Gastroesophageal sphincter (tissue), 3 donors: Measurements from ENCODE around the gene DPEP1.

Experiments used
- POLR2A ChIP-seq, 2 donors: fragments of 450-650 bp; IDR thresholded peaks; one replicate each; pipeline ENCODE4 v1.6.1; 2017; ENCODE audit warnings: antibody characterized with exemption in 2 of 2, mild to moderate bottlenecking in 2 of 2, moderate library complexity in 1 of 2
- TF ChIP-seq, protein P1 (sequence below), 4 experiments: fragments of 200-600 bp in 2 of 4; fragments of 450-650 bp in 2 of 4; sonication (generic) in 1 of 4; IDR thresholded peaks; one replicate each; pipeline ENCODE4 v1.5.1; 2017 to 2019; ENCODE audit warnings: antibody characterized with exemption in 4 of 4, mild to moderate bottlenecking in 2 of 4, moderate library complexity in 2 of 4

DNA sequence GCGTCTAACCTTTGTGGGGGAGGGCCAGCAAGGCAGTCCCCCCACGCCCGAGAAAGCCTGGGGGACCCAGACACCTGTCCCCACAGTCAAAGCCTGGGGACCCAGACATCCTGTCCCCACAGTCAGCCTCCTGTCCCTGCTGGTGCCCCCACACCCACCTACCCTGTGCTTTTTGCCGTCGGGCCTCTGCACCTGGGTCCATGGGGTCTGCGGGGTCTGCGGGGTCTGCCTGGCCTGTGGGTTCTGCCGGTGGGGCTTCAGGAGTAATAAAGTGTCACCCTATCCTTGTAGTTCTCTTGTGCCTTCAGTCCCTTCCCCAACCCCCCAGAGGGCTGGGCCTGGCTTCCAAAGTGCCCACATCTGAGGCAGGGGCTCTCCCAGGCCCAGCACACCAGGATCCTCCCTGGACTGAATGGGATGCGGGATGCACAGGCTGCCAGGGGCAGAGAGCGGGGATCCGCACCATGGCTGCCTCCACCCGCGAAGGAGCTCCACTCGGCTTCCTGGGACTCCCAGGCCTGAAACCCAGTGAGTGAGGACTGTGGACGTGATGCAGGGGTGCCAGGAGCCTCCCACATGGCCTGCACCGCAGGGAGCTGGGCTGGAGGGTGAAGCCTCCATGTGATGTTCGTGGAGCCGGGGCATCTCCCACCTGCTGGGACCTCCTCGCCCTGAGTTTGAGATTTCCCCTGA, 16.3 kb upstream of the DPEP1 start:
- TF ChIP-seq, protein P1, sequence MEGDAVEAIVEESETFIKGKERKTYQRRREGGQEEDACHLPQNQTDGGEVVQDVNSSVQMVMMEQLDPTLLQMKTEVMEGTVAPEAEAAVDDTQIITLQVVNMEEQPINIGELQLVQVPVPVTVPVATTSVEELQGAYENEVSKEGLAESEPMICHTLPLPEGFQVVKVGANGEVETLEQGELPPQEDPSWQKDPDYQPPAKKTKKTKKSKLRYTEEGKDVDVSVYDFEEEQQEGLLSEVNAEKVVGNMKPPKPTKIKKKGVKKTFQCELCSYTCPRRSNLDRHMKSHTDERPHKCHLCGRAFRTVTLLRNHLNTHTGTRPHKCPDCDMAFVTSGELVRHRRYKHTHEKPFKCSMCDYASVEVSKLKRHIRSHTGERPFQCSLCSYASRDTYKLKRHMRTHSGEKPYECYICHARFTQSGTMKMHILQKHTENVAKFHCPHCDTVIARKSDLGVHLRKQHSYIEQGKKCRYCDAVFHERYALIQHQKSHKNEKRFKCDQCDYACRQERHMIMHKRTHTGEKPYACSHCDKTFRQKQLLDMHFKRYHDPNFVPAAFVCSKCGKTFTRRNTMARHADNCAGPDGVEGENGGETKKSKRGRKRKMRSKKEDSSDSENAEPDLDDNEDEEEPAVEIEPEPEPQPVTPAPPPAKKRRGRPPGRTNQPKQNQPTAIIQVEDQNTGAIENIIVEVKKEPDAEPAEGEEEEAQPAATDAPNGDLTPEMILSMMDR (IDR thresholded peaks at IDR 0.05), result no peak
- no peak for TF ChIP-seq POLR2A (IDR thresholded peaks at IDR 0.05)
